ENCODE measurements around the gene NRL.

The NRL gene

GRCh38 chr14:24095271-24096068, 19.3 kb downstream of the NRL start:
- peak overlapping the region; percentile 90 for H3K4me3 ChIP-seq
- no peak for DNase-seq (ENCODE audit: low read depth, low spot score)
- no peaks in the 10 kb centered on the region for H3K9me3 ChIP-seq (ENCODE audit: low read depth, low read length)
- peaks cover 30% of the 10 kb centered on the region; the same call in 1 of the 2 replicates for H3K36me3 ChIP-seq (ENCODE audit: insufficient read depth, low read length)
- no peak overlapping the region for H3K27ac ChIP-seq
- peak overlapping the region; percentile 99 for H3K9ac ChIP-seq (ENCODE audit: insufficient read length)
- no peak for TF ChIP-seq POLR2AphosphoS5 (IDR thresholded peaks at IDR 0.05; ENCODE audit: borderline replicate concordance, low read depth, low read length)
- TF ChIP-seq EZH2 (IDR thresholded peaks at IDR 0.05) = no peak
- no peak for TF ChIP-seq FOXP2 (optimal IDR thresholded peaks at IDR 0.05; ENCODE audit: control extremely low read depth, extremely low read length, insufficient read depth)

DNA sequence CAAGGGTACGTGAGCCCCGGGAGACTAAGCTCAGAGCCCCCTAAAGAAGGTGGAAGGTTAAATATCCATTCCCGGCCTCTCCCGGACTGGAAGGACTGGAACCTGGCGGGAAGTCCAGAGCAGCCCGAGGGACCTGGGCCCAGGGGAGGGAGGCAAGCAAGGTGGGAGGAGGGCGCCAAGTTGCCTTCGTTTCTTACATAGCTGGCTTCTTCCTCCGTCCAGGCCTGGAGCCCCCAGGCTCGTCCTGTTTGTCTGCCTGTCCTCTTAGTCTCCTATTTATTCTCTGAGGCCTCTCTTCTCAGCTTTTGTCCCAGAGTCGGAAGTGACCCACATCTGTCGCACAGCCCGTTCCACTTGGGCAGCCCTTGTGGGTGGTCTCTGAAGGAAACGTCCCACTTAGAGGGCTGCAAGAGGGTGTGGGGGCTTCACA, 19.9 kb downstream of the NRL start:
- TF ChIP-seq POLR2AphosphoS5 (IDR thresholded peaks at IDR 0.05; ENCODE audit: borderline replicate concordance, low read depth, low read length) (no peak), FOXP2 (optimal IDR thresholded peaks at IDR 0.05; ENCODE audit: control extremely low read depth, extremely low read length, insufficient read depth) (no peak), EZH2 (IDR thresholded peaks at IDR 0.05) (no peak)
- peak overlapping the region; percentile 89; the same call in 1 of the 2 replicates for H3K27ac ChIP-seq
- H3K9ac ChIP-seq (ENCODE audit: insufficient read length) = peak overlapping the region; percentile 99
- H3K4me3 ChIP-seq = peak overlapping the region; percentile 90
- H3K9me3 ChIP-seq (ENCODE audit: low read depth, low read length) = no peaks in the 10 kb centered on the region
- DNase-seq (ENCODE audit: low read depth, low spot score) = no peak
- peaks cover 24% of the 10 kb centered on the region; the same call in 1 of the 2 replicates for H3K36me3 ChIP-seq (ENCODE audit: insufficient read depth, low read length)

- DNase-seq (ENCODE audit: low read depth, low spot score) = peak; percentile 59
- peaks cover 18% of the 10 kb centered on the region; the same call in 1 of the 2 replicates for H3K36me3 ChIP-seq (ENCODE audit: insufficient read depth, low read length)
These were observed 20.6 kb downstream of the NRL start, which contains the start of gene PCK2 for GRCh38 chr14:24093901-24094840. TSS of gene PCK2 (plus strand) at chr14:24094311. CDS start at chr14:24094406, 95 bp downstream.

GRCh38 chr14:24093207-24093900, 21.4 kb downstream of the NRL start:
- DNase-seq (ENCODE audit: low read depth, low spot score) = no peak
- no peaks in the 10 kb centered on the region for H3K9me3 ChIP-seq (ENCODE audit: low read depth, low read length)
- TF ChIP-seq FOXP2 (optimal IDR thresholded peaks at IDR 0.05; ENCODE audit: control extremely low read depth, extremely low read length, insufficient read depth) (no peak), POLR2AphosphoS5 (IDR thresholded peaks at IDR 0.05; ENCODE audit: borderline replicate concordance, low read depth, low read length) (no peak), EZH2 (IDR thresholded peaks at IDR 0.05) (no peak)
- H3K36me3 ChIP-seq (ENCODE audit: insufficient read depth, low read length) = peaks cover 10% of the 10 kb centered on the region; the same call in 1 of the 2 replicates
- H3K9ac ChIP-seq (ENCODE audit: insufficient read length) = peak overlapping the region; percentile 99
- peak overlapping the region; percentile 92 for H3K27ac ChIP-seq
- H3K4me3 ChIP-seq = peak overlapping the region; percentile 90

More at GRCh38 chr14:24093901-24094840, 20.6 kb downstream of the NRL start, which contains the start of gene PCK2:
- TF ChIP-seq EZH2 (IDR thresholded peaks at IDR 0.05) = no peak
- no peak for TF ChIP-seq FOXP2 (optimal IDR thresholded peaks at IDR 0.05; ENCODE audit: control extremely low read depth, extremely low read length, insufficient read depth)
- TF ChIP-seq POLR2AphosphoS5 (IDR thresholded peaks at IDR 0.05; ENCODE audit: borderline replicate concordance, low read depth, low read length) = peak; percentile 81
- Histone ChIP-seq H3K9ac (ENCODE audit: insufficient read length) (peak within 1 kb of the TSS; percentile 99), H3K27ac (peak within 1 kb of the TSS; percentile 92), H3K9me3 (ENCODE audit: low read depth, low read length) (no peaks in the 10 kb centered on the region), H3K4me3 (peak within 1 kb of the TSS; percentile 90)

GRCh38 chr14:24092505-24093206, 22.1 kb downstream of the NRL start:
- no peak overlapping the region for H3K9ac ChIP-seq (ENCODE audit: insufficient read length)
- H3K36me3 ChIP-seq (ENCODE audit: insufficient read depth, low read length) = peaks cover 6% of the 10 kb centered on the region; the same call in 1 of the 2 replicates
- TF ChIP-seq EZH2 (IDR thresholded peaks at IDR 0.05) (no peak), FOXP2 (optimal IDR thresholded peaks at IDR 0.05; ENCODE audit: control extremely low read depth, extremely low read length, insufficient read depth) (no peak), POLR2AphosphoS5 (IDR thresholded peaks at IDR 0.05; ENCODE audit: borderline replicate concordance, low read depth, low read length) (no peak)
- H3K27ac ChIP-seq = peak overlapping the region; percentile 92; the same call in 1 of the 2 replicates
- no peaks in the 10 kb centered on the region for H3K9me3 ChIP-seq (ENCODE audit: low read depth, low read length)
- no peak for DNase-seq (ENCODE audit: low read depth, low spot score)
- no peak overlapping the region for H3K4me3 ChIP-seq

DNA sequence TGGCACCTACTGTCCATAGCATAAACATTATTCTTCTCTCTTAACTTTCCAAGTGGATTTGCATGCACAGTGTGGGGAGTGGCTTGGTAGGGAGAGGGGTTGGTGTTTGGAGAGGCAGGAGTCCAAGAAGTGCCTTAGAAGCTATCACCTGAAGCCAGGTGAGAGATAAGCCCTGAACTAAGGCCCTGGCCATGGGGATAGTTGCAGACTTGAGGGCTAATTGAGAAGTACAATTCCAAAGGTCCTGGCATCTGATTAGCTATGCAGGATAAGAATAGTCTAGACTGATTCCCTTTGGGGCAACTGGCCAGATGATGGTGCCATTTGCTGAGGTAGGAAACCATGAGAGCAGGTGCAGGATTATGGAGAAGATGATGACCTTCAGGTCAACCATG, 22.6 kb downstream of the NRL start:
- no peak overlapping the region for H3K4me3 ChIP-seq
- DNase-seq (ENCODE audit: low read depth, low spot score) = no peak
- H3K9me3 ChIP-seq (ENCODE audit: low read depth, low read length) = no peaks in the 10 kb centered on the region
- TF ChIP-seq EZH2 (IDR thresholded peaks at IDR 0.05) = no peak
- no peak overlapping the region for H3K9ac ChIP-seq (ENCODE audit: insufficient read length)
- no peak overlapping the region for H3K27ac ChIP-seq
- peaks cover 6% of the 10 kb centered on the region; the same call in 1 of the 2 replicates for H3K36me3 ChIP-seq (ENCODE audit: insufficient read depth, low read length)

- Histone ChIP-seq H3K36me3 (ENCODE audit: insufficient read depth, low read length) (no peaks in the 10 kb centered on the region), H3K9me3 (ENCODE audit: low read depth, low read length) (no peaks in the 10 kb centered on the region), H3K4me3 (no peak overlapping the region), H3K9ac (ENCODE audit: insufficient read length) (no peak overlapping the region), H3K27ac (no peak overlapping the region)
- TF ChIP-seq POLR2AphosphoS5 (IDR thresholded peaks at IDR 0.05; ENCODE audit: borderline replicate concordance, low read depth, low read length) (no peak), EZH2 (IDR thresholded peaks at IDR 0.05) (no peak), FOXP2 (optimal IDR thresholded peaks at IDR 0.05; ENCODE audit: control extremely low read depth, extremely low read length, insufficient read depth) (no peak)
- no peak for DNase-seq (ENCODE audit: low read depth, low spot score)
These were observed 24.9 kb downstream of the NRL start for GRCh38 chr14:24089890-24090289.

Measured in SK-N-MC (cell line).